GM21381 (cell line): Measurements from ENCODE around the gene MICB.
A peak's percentile ranks its signal among the peaks of the same experiment; 100 is the strongest.
"Not testable (repeated sequence)": the region's sequence is repeated elsewhere in the genome, so short reads cannot be mapped to it uniquely, and the experiment has no call there.

Source experiments
- ATAC-seq: cut with Tn5 transposase; IDR thresholded peaks from one replicate; pipeline ENCODE4 v1.9.1; 2021; ENCODE audit warnings: mild to moderate bottlenecking, moderate library complexity; ENCODE audit not compliant: unreplicated experiment

MICB gene

DNA sequence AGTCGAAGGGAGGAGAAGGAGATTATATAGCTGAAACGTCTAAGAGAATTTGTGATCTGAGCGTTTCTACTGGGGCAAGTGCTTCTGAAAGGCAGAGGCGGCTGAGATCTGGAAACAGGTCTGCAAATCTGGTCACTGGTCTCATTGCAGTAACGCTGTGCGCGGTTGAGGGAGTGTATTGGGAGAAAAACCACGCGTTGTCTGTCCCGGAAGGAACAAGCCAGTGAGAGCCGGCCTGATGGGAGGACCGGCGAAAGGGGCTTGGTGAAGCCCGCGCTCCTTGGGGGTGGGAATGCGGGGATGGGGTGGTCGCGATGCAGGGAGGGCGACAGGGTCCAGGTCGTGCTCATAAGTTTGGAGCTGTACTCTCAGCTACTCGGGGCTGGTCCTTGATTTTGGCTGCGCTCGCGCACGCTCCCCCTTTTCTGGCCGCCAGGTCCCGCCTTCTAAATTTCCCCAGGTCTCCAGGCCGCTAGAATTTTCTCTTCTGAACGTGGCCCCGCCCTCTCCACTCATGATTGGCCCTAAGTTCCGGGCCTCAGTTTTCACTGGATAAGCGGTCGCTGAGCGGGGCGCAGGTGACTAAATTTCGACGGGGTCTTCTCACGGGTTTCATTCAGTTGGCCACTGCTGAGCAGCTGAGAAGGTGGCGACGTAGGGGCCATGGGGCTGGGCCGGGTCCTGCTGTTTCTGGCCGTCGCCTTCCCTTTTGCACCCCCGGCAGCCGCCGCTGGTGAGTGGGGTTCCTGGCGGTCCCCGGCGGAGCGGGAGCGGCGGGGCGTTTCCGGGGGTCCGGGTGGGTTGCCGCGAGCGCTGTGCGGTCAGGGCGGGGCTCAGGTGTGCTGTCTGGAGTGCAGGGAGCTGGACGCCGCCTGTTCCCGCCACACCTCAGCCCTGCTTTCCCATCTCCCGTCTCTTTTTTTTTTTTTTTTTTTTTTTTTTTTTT, at the start of gene MICB:
TSS of gene MICB (plus strand) at position 615 of the 946 bp plus-strand sequence. CDS start at position 664, 49 bp downstream.
- ATAC-seq = peak; percentile 48

DNA sequence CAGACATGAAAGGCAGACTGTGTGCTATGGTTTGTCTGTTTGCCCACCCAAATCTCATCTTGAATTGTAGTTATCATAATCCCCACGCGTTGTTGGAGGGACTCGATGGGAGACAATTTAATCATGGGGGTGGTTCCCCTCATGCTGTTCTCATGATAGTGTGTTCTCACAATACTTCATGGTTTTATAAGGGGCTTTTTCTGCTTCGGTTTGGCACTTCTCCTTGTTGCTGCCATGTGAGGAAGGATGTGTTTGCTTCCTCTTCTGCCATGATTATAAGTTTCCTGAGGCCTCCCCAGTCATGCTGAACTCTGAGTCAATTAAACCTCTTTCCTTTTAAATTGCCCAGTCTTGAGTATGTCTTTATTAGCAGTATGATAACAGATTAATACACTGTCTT, 47.2 kb upstream of the MICB start:
- no peak for ATAC-seq

DNA sequence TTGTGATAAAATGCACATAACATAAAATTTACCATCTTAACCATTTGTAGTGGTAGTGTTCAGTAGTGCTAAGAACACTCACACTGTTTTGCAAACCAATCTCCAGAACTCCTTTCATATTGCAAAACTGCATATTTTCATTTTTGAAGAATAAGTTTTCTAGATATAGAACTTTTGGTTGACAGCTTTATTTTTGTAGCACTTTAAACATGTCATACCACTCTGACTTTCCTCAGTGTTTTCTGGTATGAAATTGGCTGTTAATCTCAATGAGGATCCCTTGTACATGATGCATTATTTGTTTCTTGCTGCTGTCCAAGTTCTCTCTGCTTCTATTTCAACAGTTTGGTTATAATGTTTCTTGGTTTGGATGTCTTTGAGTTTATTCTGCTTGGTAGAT, 45.1 kb upstream of the MICB start:
- no peak for ATAC-seq

DNA sequence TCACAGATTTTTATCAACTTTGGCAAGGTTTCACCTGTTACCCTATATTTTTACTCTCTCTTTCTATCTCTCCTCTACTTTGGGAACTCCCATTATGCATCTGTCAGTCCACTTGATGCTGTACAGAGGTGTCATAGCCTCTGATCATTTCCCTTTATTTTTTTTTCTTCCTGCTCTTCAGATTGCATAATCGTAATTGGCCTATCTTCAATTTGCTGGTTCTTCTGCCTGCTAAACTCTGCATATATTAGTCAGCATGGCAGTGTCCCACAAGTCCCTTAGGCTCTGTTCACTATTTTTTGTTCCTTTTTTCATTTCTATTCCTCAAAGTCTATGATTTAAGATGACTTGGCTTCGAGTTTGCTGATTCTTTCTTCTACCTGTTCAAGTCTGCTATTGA, 44.7 kb upstream of the MICB start:
- ATAC-seq = no peak

DNA sequence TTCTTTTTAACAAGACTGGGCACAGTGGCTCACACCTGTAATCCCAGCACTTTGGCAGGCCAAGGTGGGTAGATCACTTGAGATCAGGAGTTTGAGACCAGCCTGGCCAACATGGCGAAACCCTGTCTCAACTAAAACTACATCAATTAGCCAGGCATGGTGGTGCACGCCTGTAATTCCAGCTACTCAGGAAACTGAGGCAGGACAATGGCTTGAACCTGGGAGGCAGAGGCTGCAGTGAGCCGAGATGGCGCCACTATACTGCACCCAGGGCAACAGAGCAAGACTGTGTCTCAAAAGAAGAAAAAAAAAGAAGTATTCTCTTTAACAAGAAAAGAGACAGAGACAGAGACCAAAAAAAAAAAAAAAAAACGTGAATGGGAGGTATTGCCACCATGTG, 38.1 kb upstream of the MICB start:
- ATAC-seq = not testable (repeated sequence)

DNA sequence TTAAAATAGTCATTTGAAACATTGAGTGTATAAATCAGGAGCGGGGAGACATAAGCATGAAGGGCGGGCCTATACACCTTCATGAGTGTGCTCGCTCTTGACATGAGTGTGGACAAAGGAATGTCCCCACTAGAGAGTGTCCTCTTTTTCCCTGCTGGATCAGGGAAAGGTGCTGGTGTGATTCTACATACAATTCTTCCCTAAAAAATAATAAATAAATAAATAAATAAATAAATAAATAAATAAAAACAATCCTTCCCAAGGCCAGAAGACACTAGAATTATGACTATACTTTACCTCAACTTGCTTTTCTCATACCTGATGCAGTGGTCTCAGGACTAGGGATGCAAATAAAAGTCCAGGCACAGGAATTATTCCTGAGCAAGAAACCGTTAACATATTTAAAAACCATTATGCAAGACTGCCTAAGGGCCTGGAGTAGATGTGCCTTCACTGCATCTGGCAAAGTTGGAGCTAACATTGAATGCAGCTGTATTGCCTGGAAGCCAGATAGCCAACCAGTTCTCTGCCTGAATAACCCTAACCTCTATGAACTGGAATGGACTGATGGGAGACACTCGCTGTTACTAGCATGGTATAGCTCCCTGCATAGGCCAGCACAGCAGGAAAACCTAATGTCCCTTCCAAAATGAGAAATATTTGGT, 37.5 kb upstream of the MICB start:
- ATAC-seq = no peak

DNA sequence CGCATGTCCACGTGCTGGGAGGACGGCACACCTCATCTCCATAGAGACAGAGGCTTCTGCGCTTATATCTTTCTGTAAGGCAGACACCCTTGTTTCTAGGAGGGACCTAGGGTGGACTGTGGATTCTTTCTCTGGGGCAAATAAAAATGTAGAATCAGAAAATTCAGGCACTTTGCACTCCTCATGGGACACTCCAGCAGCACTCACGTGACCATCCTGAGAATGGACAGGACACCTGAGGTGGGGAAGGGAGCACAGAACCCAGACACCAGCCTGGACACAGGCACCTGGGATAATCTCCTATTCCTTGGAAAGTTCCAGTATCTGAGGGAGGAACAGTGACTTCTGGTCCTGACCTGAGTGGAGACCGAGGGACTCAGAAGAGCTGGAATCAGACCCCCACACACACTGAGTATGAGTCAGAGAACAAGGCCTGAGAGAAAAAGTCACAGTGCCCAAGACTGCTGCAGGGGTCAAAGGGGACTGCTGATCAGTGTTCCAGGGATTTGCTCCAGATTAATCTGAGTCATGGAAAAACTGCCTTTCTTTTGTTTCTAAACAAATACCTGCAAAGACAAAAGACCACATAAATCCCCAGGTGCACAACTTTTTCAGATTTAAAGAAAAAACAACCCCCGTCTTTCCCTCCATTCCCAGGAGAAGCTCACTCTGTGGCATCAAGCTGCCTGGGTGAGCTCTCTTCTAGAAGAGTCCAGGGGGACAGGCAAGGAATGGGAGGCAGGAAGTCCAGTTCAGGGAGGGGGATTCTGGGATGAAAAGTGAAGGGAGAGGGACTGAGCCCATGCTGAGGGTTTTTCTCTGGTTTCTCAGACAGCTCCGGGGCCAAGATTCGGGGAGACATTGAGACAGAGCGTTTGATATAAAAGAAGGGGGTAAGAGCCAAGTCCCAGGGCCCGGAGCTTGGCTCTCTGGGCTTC, 35.6 kb upstream of the MICB start:
- ATAC-seq = no peak

DNA sequence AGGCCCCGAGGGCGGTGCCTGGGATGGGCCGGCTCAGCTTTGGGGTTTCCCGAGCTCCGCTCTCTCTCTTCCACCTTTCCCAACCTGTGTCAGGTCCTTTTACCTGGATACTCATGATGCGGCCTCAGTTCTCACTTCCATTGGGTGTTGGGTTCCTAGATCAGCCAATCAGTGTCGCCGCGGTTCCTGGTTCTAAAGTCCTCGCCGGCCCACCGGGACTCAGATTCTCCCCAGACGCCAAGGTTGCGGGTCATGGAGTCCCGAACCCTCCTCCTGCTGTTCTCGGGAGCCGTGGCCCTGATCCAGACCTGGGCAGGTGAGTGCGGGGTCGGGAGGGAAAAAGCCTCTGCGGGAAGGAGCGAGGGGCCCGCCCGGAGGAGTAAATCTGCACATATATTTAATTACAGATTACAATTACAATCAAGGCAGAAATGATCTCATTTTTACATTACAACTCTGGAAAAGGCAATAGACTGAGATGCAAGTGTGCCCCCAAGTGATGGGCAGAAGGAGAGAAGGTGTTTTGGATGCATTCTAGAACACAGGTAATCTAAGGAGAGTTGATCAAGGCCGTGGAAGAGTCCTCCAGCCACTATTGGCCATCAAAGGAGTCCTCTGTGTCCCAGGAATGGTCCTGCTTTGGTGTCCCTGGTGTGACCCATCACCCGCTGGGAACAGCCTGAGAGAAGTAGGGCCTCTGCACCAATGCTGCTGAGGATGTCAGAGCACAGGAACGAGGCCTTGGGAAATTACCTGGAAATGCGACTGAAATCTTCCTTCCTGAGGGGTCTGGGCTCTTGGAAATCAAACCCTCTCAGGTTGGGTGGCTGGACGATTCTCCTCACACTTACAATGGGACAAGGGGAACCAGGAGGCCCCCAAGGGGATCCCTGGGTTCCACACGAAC, 34.7 kb upstream of the MICB start:
- peak; percentile 85 for ATAC-seq

DNA sequence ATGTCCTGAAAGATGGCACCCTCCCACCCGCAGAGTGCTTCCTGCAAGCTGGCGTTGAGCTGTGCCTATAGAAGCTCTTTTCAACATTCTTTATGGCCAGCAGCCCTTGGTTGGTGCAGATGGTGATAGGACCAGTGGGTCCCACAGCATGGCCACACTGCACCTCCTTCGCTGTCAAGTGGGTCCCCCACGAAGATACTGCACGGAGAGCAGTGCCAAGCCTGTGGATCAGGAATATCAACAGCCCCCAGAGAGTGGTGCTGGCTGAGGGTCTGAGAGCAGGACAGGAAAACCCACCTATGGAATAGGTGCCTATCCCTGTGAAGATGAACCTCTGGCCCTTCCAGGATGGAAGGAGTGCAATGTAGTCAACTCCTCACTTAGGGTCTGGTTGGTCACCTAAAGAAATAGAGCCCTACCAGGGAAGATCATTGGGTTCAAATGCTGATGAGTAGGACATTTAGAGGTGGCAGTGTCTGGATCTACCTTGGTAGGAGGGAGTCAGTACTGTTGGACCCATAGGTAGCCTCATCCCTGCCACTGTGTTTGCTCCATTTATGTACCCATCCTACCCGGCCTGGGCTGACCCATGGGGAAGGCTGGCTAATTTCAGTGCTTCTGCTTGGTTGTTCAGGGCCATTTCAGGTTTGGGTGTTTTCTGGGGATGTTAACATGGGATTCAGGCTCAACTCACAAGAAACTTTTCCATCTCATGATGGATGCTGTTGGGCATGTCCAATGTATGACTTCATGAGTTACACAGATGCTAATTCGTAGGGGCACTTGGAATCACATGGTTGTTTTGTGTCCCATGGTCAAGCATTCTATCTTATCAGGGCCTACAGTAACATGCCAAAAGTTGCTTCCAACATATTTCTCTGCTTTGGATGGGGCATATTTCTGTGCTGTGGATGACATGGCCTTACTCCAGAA, 33.4 kb upstream of the MICB start:
- no peak for ATAC-seq

DNA sequence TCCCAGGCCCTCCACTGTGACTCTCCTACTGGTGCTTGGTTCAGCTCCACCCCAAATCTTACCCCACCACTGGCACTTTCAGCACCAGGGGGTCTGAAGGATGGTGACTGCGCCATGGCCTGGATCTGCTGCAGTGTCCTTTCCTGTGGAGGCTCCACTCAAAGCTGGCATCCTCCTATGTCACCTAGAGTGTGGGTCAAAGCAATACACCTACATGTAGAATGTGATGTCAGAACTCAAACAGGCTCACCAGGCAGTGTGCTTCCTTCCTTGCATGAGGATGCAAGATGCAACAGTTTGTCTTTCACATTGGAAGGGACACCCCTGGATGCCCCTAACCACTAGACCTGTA, 32.8 kb upstream of the MICB start:
- ATAC-seq = no peak

DNA sequence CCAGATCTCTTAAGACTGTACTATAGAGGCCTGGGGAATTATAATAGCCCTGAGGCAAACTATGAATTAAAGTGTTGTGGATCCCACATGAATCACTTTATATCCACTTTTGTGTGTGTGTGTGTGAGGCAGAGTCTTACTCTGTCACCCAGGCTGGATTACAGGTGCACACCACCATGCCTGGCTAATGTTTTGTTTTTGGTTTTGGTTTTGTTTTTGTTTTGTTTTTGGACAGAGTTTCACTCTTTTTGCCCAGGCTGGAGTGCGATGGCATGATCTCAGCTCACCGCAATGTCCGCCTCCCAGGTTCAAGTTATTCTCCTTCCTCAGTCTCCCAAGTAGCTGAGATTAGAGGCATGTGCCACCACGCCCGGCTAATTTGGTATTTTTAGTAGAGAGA, 32.2 kb upstream of the MICB start:
- ATAC-seq = no peak

DNA sequence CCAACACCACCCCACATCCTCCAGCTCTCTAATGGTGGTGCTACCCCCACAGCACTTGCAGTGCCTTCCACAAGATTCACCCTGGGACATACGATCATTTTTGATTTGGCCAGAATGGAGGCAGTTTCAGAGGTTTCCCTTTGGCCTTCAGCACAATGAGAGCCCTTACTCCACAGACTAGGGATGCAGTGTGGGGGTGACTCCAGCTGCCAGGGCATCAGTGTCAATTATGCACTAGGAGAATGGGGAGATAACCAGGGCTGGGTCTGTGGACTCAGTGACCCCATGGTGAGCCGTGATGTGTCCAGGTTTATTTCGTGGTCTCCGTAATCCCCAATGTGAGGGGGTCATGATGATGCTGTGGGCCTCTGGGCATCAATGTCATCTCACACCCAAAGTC, 31.5 kb upstream of the MICB start:
- ATAC-seq = no peak

DNA sequence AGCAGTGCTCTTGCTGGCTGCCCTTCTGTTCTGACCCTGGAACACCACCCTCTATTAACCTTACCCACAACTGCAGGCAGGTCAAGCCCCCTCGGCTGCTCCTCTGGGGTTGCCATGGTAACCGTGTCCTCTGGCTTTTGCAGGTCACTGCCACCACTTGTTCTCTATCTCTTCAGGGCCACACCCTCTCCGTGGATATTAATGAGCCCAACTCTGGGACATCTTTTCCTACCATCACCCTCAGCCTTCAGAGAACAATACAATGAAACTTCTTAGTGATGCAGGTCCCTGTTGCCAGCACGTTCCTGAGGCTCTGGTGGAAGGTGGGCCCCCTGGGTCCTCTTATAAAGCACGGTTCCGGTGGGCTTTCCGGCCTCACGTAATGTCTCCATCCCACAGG, 30.8 kb upstream of the MICB start:
- no peak for ATAC-seq

DNA sequence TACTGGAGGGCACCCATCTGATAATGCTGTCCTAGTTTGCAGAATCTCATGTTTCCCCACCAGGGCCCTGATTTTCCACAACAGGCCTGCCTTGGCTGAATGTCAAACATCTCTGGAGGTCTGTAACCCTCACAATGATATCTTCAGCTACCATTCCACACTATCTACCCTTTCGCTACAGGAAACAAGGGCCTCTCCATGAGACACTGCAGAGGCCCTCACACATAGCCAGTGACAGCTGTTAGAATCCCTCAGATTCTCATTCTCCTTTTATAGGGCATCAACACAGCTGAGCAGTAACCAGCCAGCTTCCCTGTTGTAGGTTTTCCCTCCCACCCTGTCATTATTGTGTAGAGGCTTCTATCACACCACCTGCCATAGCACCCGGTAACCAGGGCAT, 29.6 kb upstream of the MICB start:
- no peak for ATAC-seq

DNA sequence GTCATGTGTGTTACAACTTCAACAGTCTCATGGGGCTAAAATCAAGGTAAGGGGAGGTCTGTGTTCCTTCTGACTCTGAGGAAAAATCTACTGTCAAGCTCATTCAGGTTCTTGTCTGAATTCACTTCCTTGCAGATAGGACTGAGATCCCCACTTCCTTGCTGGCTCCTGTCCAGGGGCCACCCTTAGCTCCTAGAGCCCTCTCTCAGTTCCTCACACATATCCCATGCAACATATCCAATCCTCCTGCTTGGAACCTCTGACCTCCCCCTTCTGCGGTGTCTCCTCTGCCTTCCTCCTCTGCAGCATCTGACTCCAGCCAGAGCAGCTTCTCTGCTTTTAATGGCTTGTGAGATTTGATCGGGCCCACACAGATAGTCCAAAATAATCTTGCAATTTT, 27.1 kb upstream of the MICB start:
- ATAC-seq = no peak

DNA sequence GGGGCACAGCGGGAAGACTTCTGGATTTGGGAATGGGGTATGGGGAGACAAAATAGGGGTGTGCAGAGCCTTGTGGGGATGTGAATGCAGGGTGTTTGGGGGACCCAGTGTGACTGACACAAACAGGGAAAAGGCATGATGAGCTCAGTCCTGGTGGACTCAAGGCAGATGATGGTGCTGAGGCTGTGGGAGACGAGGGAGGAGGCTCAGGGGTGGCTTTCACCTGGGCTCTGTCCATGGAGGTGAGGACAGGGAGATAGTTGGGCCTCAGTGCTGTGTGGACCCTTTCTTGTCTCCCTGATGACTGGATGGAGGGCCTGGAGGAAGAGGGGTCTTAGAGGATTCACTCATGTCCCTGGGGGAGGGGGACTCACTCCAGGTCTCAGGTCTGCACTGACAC, 26.2 kb upstream of the MICB start:
- no peak for ATAC-seq

DNA sequence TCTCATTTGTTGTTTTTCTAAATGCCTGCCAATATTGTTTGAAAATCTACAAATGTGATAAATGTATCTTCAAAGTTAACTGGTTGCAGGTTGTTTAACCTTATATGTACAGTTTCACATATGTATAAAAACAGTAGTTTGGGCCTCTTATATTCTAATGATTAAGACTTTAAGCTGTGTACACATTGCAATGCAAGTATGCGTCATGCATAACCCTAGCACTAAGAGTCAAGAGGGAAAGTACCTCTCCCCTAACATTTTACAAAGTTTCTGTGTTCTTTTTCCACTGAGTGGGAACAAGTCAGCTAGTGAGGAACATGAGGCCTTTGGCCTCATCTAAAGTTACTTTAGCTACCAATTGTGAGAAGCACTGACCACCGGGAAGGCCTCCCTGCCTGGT, 25.7 kb upstream of the MICB start:
- ATAC-seq = no peak

DNA sequence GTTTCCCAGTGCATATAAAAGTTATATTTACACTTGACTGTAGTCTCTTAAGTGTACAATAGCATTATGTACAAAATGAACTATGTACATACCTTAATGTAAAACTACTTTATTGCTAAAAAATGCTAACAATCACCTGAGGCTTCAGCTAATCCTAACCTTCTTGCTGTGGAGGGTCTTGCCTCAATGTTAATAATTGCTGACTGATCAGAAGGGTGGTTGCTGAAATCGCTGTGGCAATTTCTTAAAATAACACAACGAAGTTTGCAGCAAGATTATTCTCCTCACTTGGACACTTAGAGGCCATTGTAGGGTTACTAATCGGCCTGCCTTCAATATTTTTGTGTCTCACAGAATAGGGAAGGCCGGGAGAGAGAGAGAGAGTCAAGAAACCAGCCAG, 24.7 kb upstream of the MICB start:
- ATAC-seq = no peak
